ENCODE data around the gene DOC2B. TPM values are rescaled to one million over a fixed set of nuclear protein-coding genes. Genes with fewer than 3 reads are reported as not detected.

The DOC2B gene
- polyA plus RNA-seq, 1 donor (not counting 4 experiments of a cell fraction or from before 2014, with no cell fraction given) = not detected

DNA sequence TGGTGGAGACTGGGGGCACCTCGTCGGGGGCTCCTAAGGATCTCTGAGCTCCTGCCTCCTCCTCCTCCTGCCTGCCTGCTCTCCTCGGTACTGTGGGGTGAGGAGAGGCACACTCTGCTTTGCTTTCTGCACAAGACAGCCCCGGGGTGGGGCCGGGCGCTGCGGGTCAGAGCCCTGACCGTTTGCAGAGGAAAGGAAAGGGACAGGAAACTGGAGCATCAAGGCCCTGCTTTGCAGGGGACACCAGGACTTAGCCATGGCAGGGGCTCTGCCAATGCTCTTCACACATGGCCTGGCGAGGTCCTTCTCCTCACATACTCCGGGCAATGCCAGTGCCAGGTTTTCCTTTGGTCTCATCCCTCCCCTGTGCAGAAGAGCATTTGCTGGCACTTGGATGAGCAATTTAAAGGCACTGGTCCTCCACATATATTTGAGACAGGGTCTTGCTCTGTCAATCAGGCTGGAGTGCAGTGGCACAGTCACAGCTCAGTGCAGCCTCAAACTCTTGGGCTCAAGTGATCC, 23.8 kb upstream of the DOC2B start:
- TF ChIP-seq, protein P1, sequence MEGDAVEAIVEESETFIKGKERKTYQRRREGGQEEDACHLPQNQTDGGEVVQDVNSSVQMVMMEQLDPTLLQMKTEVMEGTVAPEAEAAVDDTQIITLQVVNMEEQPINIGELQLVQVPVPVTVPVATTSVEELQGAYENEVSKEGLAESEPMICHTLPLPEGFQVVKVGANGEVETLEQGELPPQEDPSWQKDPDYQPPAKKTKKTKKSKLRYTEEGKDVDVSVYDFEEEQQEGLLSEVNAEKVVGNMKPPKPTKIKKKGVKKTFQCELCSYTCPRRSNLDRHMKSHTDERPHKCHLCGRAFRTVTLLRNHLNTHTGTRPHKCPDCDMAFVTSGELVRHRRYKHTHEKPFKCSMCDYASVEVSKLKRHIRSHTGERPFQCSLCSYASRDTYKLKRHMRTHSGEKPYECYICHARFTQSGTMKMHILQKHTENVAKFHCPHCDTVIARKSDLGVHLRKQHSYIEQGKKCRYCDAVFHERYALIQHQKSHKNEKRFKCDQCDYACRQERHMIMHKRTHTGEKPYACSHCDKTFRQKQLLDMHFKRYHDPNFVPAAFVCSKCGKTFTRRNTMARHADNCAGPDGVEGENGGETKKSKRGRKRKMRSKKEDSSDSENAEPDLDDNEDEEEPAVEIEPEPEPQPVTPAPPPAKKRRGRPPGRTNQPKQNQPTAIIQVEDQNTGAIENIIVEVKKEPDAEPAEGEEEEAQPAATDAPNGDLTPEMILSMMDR (optimal IDR thresholded peaks at IDR 0.05 in 1 of 3, IDR thresholded peaks at IDR 0.05 in 1 of 3, conservative IDR thresholded peaks at IDR 0.05 in 1 of 3; ENCODE audit: extremely low read depth in 1 of 3, insufficient read depth in 2 of 3, low read length in 3 of 3) = no peak
- no peak for TF ChIP-seq EZH2 (IDR thresholded peaks at IDR 0.05; ENCODE audit: low read length)
- Histone ChIP-seq H3K79me2 (ENCODE audit: control insufficient read depth, insufficient read depth, low read length) (no peaks in the 10 kb centered on the region), H3K9me3 (ENCODE audit: control insufficient read depth, low read depth, low read length) (no peaks in the 10 kb centered on the region), H2AFZ (ENCODE audit: control insufficient read depth, low read length) (no peak overlapping the region), H3K4me2 (ENCODE audit: control insufficient read depth, extremely low read depth, insufficient read depth, low read depth, low read length) (no peak overlapping the region), H3K27ac (ENCODE audit: control insufficient read depth, insufficient read depth, low read length) (no peak overlapping the region), H4K20me1 (ENCODE audit: control insufficient read depth, extremely low read depth, insufficient read depth, low read length) (no peaks in the 10 kb centered on the region), H3K9ac (ENCODE audit: control insufficient read depth, extremely low read depth, insufficient read depth, low read length) (no peak overlapping the region), H3K27me3 (ENCODE audit: control insufficient read depth, extremely low read depth, insufficient read depth, low read length) (peaks cover 30% of the 10 kb centered on the region), H3K9me1 (ENCODE audit: control insufficient read depth, extremely low read depth, insufficient read depth, low read length) (no peaks in the 10 kb centered on the region), H3K4me1 (ENCODE audit: control insufficient read depth, extremely low read depth, insufficient read depth, low read length) (no peaks in the 10 kb centered on the region), H3K4me3 (ENCODE audit: control insufficient read depth in 2 of 3, extremely low read depth in 1 of 3, insufficient read depth in 2 of 3, low read depth in 1 of 3, low read length in 3 of 3) (no peak overlapping the region), H3K36me3 (ENCODE audit: control insufficient read depth in 2 of 2, extremely low read depth in 1 of 2, insufficient read depth in 2 of 2, low read length in 2 of 2) (no peaks in the 10 kb centered on the region)
- no peak for DNase-seq (ENCODE audit: low read depth, low spot score)
- FAIRE-seq = no peak
- dilution Hi-C loops (cut with MboI; ENCODE audit: extremely low pct_ligation_motif_present, low sequenced_read_pairs) = no loop called here

DNA sequence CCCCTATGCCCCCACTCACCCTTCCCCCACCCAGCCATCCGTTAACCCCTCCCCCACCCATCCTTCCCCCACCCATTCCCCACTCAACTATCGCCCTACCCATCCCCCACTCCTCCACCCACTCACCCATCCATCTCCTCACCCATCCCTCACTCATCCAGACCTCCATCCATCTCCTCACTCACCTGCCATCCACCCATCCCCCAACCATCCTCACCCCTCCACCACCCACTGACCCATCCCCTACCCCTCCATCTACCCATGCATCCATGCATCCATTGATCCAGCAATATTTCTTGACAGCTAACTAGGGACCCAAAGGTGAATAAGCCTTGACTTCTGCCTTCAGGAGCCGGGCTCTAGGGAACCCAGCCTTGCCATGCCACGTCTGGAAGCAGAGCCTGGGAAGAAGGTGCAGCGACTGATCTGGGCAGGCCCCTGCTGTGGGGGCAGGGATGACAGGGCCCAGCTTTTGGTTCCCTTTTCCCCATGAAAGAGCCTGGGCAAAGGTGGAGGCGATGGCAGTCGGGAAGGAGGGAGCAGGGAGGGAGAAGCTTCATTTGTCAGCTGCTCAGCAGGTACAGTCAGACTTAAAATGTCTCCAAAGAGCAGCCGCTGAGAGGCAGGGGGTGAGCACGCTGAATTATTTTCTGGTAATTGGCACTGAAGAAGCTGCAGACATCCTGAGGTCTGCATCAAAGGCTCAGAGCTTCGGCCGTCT, 23.1 kb upstream of the DOC2B start:
- H3K9me1 ChIP-seq (ENCODE audit: control insufficient read depth, extremely low read depth, insufficient read depth, low read length) = no peaks in the 10 kb centered on the region
- H3K27me3 ChIP-seq (ENCODE audit: control insufficient read depth, extremely low read depth, insufficient read depth, low read length) = peaks cover 36% of the 10 kb centered on the region
- no peak overlapping the region for H2AFZ ChIP-seq (ENCODE audit: control insufficient read depth, low read length)
- H3K9ac ChIP-seq (ENCODE audit: control insufficient read depth, extremely low read depth, insufficient read depth, low read length) = no peak overlapping the region
- FAIRE-seq (no peak), DNase-seq (ENCODE audit: low read depth, low spot score) (no peak)
- H4K20me1 ChIP-seq (ENCODE audit: control insufficient read depth, extremely low read depth, insufficient read depth, low read length) = no peaks in the 10 kb centered on the region
- no peaks in the 10 kb centered on the region for H3K36me3 ChIP-seq (ENCODE audit: control insufficient read depth in 2 of 2, extremely low read depth in 1 of 2, insufficient read depth in 2 of 2, low read length in 2 of 2)
- H3K9me3 ChIP-seq (ENCODE audit: control insufficient read depth, low read depth, low read length) = no peaks in the 10 kb centered on the region
- peaks cover 4% of the 10 kb centered on the region for H3K4me1 ChIP-seq (ENCODE audit: control insufficient read depth, extremely low read depth, insufficient read depth, low read length)
- no peak overlapping the region for H3K27ac ChIP-seq (ENCODE audit: control insufficient read depth, insufficient read depth, low read length)
- H3K79me2 ChIP-seq (ENCODE audit: control insufficient read depth, insufficient read depth, low read length) = no peaks in the 10 kb centered on the region
- TF ChIP-seq, protein P1 (optimal IDR thresholded peaks at IDR 0.05 in 1 of 3, IDR thresholded peaks at IDR 0.05 in 1 of 3, conservative IDR thresholded peaks at IDR 0.05 in 1 of 3; ENCODE audit: extremely low read depth in 1 of 3, insufficient read depth in 2 of 3, low read length in 3 of 3) = no peak
- TF ChIP-seq EZH2 (IDR thresholded peaks at IDR 0.05; ENCODE audit: low read length) = no peak
- H3K4me3 ChIP-seq (ENCODE audit: control insufficient read depth in 2 of 3, extremely low read depth in 1 of 3, insufficient read depth in 2 of 3, low read depth in 1 of 3, low read length in 3 of 3) = no peak overlapping the region
- dilution Hi-C loops (cut with MboI; ENCODE audit: extremely low pct_ligation_motif_present, low sequenced_read_pairs) = no loop called here
- no peak overlapping the region for H3K4me2 ChIP-seq (ENCODE audit: control insufficient read depth, extremely low read depth, insufficient read depth, low read depth, low read length)
